Measurements from ENCODE around the gene ALK.

The ALK gene

GRCh38 chr2:29224693-29225551, 696.5 kb downstream of the ALK start:
- DNase-seq (ENCODE audit: low read depth), result no peak

GRCh38 chr2:29223851-29224692, 697.3 kb downstream of the ALK start:
- DNase-seq (ENCODE audit: low read depth), result no peak

GRCh38 chr2:29223257-29223656, 698.1 kb downstream of the ALK start:
- DNase-seq (ENCODE audit: low read depth), result no peak

- DNase-seq (ENCODE audit: low read depth), result no peak
These were observed 698.8 kb downstream of the ALK start for GRCh38 chr2:29222381-29223179.

- no peak for DNase-seq (ENCODE audit: low read depth)
These were observed 700.7 kb downstream of the ALK start for GRCh38 chr2:29220506-29221270.

- DNase-seq (ENCODE audit: low read depth), result no peak
These were observed 702.0 kb downstream of the ALK start for GRCh38 chr2:29219374-29219773.

- DNase-seq (ENCODE audit: low read depth), result no peak
These were observed 702.7 kb downstream of the ALK start for GRCh38 chr2:29218550-29219125.

GRCh38 chr2:29218071-29218470, 703.3 kb downstream of the ALK start:
- DNase-seq (ENCODE audit: low read depth), result no peak

- DNase-seq (ENCODE audit: low read depth), result no peak
These were observed 704.8 kb downstream of the ALK start for GRCh38 chr2:29216609-29216909.

- no peak for DNase-seq (ENCODE audit: low read depth)
These were observed 705.4 kb downstream of the ALK start for GRCh38 chr2:29215739-29216608.

- DNase-seq (ENCODE audit: low read depth), result no peak
These were observed 706.3 kb downstream of the ALK start for GRCh38 chr2:29215073-29215472.

GRCh38 chr2:29213888-29214291, 707.5 kb downstream of the ALK start:
- no peak for DNase-seq (ENCODE audit: low read depth)

- no peak for DNase-seq (ENCODE audit: low read depth)
These were observed 709.4 kb downstream of the ALK start for GRCh38 chr2:29212009-29212408.

- no peak for DNase-seq (ENCODE audit: low read depth)
These were observed 711.8 kb downstream of the ALK start for GRCh38 chr2:29209551-29209950.

GRCh38 chr2:29207352-29208148, 713.8 kb downstream of the ALK start:
- DNase-seq (ENCODE audit: low read depth), result no peak

- DNase-seq (ENCODE audit: low read depth), result no peak
These were observed 714.4 kb downstream of the ALK start for GRCh38 chr2:29206941-29207340.

GRCh38 chr2:29202819-29203495, 718.4 kb downstream of the ALK start:
- no peak for DNase-seq (ENCODE audit: low read depth)

GRCh38 chr2:29201979-29202378, 719.4 kb downstream of the ALK start:
- DNase-seq (ENCODE audit: low read depth), result no peak
